ENCODE results near the gene RRM2. TPM values are rescaled to one million over a fixed set of nuclear protein-coding genes. Genes with fewer than 3 reads are reported as not detected.
A peak's percentile ranks its signal among the peaks of the same experiment; 100 is the strongest.

Gene RRM2
- total and polyA plus RNA-seq, 2 experiments from 2014 or later = 23.5 to 79.2 TPM

DNA sequence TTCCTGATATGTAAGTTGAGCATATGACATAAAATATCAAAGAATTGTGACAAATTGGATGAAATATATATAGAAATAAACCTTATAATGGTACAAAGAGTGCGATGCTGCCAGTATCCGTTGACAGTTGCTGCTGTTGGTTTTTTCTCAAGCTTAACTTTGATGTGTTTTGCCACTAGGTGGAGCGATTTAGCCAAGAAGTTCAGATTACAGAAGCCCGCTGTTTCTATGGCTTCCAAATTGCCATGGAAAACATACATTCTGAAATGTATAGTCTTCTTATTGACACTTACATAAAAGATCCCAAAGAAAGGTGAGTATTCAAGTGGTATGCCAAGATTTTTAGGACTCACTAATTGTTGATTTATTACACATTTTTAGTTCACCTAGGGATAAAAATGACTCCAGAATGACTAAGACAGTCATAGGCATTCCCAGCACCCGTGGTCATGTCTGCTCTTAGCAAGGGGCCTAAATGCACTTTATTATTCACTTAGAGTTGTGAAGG, 2.1 kb downstream of the RRM2 start:
- DNase-seq = peak; percentile 87
- no peaks in the 10 kb centered on the region for H3K36me3 ChIP-seq (ENCODE audit: low read depth)
- H3K9ac ChIP-seq = peak overlapping the region; percentile 69
- peaks cover 6% of the 10 kb centered on the region; the same call in 1 of the 2 replicates for H3K79me2 ChIP-seq (ENCODE audit: insufficient read depth)
- H3K27ac ChIP-seq = peak overlapping the region; percentile 83
- H3K27me3 ChIP-seq (replicated peaks; ENCODE audit: insufficient read depth) = no peaks in the 10 kb centered on the region
- peak overlapping the region; percentile 80 for H3K4me3 ChIP-seq
- TF ChIP-seq EZH2 (IDR thresholded peaks at IDR 0.05; ENCODE audit: insufficient read depth, poor library complexity, severe bottlenecking) = no peak
- no peak for TF ChIP-seq EZH2phosphoT487 (IDR thresholded peaks at IDR 0.05; ENCODE audit: insufficient read depth, low read depth)
- H2AFZ ChIP-seq = no peak overlapping the region
- H3K4me2 ChIP-seq (ENCODE audit: unreplicated experiment) = peak overlapping the region; percentile 93
- in situ Hi-C loops (cut with MboI) = loop anchor here (25.0 kb wide), 1 partner anchor 538 kb away; no protein-coding TSS in a partner anchor
- WGBS, 2 experiments (ENCODE audit: low coverage in 1 of 2, low lambda C conversion rate in 2 of 2, missing lambda C conversion rate in 2 of 2) = 2 to 3% methylated on average over 5 of the region's 5 CpGs
- no peaks in the 10 kb centered on the region for H4K20me1 ChIP-seq (ENCODE audit: insufficient read depth)
- H3K9me2 ChIP-seq (ENCODE audit: insufficient read depth) = no peaks in the 10 kb centered on the region
- no peaks in the 10 kb centered on the region for H3K9me3 ChIP-seq (ENCODE audit: low read depth)
- peaks cover 29% of the 10 kb centered on the region for H3K4me1 ChIP-seq (ENCODE audit: insufficient read depth)
- H3F3A ChIP-seq (ENCODE audit: insufficient read depth) = peaks cover 30% of the 10 kb centered on the region

DNA sequence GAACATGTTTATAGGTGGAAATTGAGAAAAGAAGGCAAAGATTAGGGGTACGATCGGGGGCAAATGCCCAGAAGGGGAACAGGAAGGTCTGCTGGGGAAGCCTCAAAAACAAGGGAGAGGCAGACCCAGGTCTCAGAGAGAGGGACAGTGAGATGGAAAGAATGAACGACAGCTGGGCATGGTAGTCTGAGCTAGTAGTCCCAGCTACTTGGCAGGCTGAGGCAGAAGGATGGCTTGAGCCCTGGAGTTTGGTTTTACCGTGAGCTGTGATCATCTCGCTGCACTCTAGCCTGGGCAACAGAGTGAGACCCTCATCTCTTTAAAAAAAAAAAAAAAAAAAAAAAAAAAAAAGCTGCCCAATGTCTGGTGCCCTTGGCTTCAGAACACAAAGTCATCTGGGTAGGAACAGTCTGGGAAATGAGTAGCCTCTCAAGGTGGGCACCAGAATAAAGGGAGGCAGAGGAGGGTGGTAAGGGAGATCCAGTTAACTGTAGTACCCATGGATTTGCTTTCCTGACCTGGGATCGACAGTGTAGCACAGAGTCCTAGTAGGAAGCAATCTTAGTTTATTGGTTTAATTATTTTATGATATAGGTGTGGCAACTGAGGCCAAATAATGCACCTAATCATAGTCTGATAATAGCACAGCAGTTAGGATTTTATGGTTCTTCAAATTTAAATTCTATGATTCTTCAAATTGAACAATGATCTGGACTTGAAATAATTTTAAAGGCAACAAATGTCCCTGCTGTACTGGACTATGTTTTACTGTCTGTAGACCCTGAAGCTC, 3.5 kb downstream of the RRM2 start:
- TF ChIP-seq EZH2 (IDR thresholded peaks at IDR 0.05; ENCODE audit: insufficient read depth, poor library complexity, severe bottlenecking) (no peak), EZH2phosphoT487 (IDR thresholded peaks at IDR 0.05; ENCODE audit: insufficient read depth, low read depth) (no peak)
- in situ Hi-C loops (cut with MboI) = no loop called here
- peaks cover 6% of the 10 kb centered on the region; the same call in 1 of the 2 replicates for H3K79me2 ChIP-seq (ENCODE audit: insufficient read depth)
- H3K27ac ChIP-seq = no peak overlapping the region
- peaks cover 25% of the 10 kb centered on the region for H3F3A ChIP-seq (ENCODE audit: insufficient read depth)
- WGBS, 2 experiments (ENCODE audit: low coverage in 1 of 2, low lambda C conversion rate in 2 of 2, missing lambda C conversion rate in 2 of 2) = 80 to 85% methylated on average over 6 of the region's 6 CpGs
- H3K4me1 ChIP-seq (ENCODE audit: insufficient read depth) = peaks cover 26% of the 10 kb centered on the region
- no peaks in the 10 kb centered on the region for H3K9me2 ChIP-seq (ENCODE audit: insufficient read depth)
- H3K4me3 ChIP-seq = no peak overlapping the region
- no peak for DNase-seq
- H2AFZ ChIP-seq = no peak overlapping the region
- no peaks in the 10 kb centered on the region for H4K20me1 ChIP-seq (ENCODE audit: insufficient read depth)
- no peak overlapping the region for H3K9ac ChIP-seq
- H3K4me2 ChIP-seq (ENCODE audit: unreplicated experiment) = no peak overlapping the region
- no peaks in the 10 kb centered on the region for H3K9me3 ChIP-seq (ENCODE audit: low read depth)
- H3K27me3 ChIP-seq (replicated peaks; ENCODE audit: insufficient read depth) = no peaks in the 10 kb centered on the region
- no peaks in the 10 kb centered on the region for H3K36me3 ChIP-seq (ENCODE audit: low read depth)

DNA sequence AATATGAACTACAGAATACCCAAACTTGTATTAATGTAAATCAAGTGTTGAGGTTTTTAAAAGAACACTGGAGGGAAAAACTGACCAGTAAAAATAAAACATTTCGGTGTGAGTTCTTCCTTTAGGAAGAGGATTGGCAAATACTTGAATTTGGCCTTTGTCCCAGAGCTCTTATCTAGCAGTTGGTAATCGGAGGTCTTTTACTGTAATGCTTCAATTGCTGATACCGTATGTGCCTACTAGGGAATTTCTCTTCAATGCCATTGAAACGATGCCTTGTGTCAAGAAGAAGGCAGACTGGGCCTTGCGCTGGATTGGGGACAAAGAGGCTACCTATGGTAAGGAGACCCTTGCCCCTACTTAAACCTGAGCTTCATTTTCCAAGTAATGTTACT, 4.1 kb downstream of the RRM2 start:
- H3K9me3 ChIP-seq (ENCODE audit: low read depth) = no peaks in the 10 kb centered on the region
- no peak overlapping the region for H3K4me3 ChIP-seq
- no peak overlapping the region for H3K4me2 ChIP-seq (ENCODE audit: unreplicated experiment)
- no peak overlapping the region for H3K9ac ChIP-seq
- H3K79me2 ChIP-seq (ENCODE audit: insufficient read depth) = peaks cover 4% of the 10 kb centered on the region; the same call in 1 of the 2 replicates
- H4K20me1 ChIP-seq (ENCODE audit: insufficient read depth) = no peaks in the 10 kb centered on the region
- DNase-seq = no peak
- no peaks in the 10 kb centered on the region for H3K36me3 ChIP-seq (ENCODE audit: low read depth)
- H3F3A ChIP-seq (ENCODE audit: insufficient read depth) = peaks cover 19% of the 10 kb centered on the region
- H3K9me2 ChIP-seq (ENCODE audit: insufficient read depth) = no peaks in the 10 kb centered on the region
- 89 to 92% methylated on average over 5 of the region's 5 CpGs for WGBS, 2 experiments (ENCODE audit: low coverage in 1 of 2, low lambda C conversion rate in 2 of 2, missing lambda C conversion rate in 2 of 2)
- TF ChIP-seq EZH2phosphoT487 (IDR thresholded peaks at IDR 0.05; ENCODE audit: insufficient read depth, low read depth) = no peak
- TF ChIP-seq EZH2 (IDR thresholded peaks at IDR 0.05; ENCODE audit: insufficient read depth, poor library complexity, severe bottlenecking) = no peak
- H3K4me1 ChIP-seq (ENCODE audit: insufficient read depth) = peaks cover 22% of the 10 kb centered on the region
- H2AFZ ChIP-seq = no peak overlapping the region
- no peaks in the 10 kb centered on the region for H3K27me3 ChIP-seq (replicated peaks; ENCODE audit: insufficient read depth)
- H3K27ac ChIP-seq = no peak overlapping the region
- in situ Hi-C loops (cut with MboI) = no loop called here

DNA sequence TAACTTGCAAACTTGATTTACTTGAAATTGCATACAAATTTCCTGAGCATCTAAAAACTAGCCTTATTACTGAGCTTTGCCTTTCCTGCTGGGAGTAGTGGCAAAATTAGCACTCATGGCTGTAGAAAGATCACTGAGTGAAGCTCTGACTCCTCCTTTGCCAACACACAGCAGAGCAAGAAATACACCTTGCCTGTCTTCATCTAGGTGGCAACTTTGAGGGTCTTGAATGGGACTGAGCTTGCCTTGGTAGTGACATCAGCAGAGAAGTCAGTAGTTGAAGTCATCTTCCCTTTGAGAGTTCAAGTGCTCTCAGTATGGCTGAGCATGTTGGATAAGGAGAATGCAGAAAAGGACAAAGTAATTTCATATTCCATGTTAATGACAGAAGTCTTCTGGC, 5.9 kb downstream of the RRM2 start:
- Histone ChIP-seq H2AFZ (no peak overlapping the region), H3K4me3 (no peak overlapping the region), H3K27me3 (replicated peaks; ENCODE audit: insufficient read depth) (no peaks in the 10 kb centered on the region), H3K36me3 (ENCODE audit: low read depth) (no peaks in the 10 kb centered on the region), H3K79me2 (ENCODE audit: insufficient read depth) (no peaks in the 10 kb centered on the region), H3K9me3 (ENCODE audit: low read depth) (no peaks in the 10 kb centered on the region), H3K4me1 (ENCODE audit: insufficient read depth) (peaks cover 18% of the 10 kb centered on the region), H3K4me2 (ENCODE audit: unreplicated experiment) (no peak overlapping the region), H3K27ac (no peak overlapping the region), H3F3A (ENCODE audit: insufficient read depth) (peaks cover 17% of the 10 kb centered on the region), H3K9ac (no peak overlapping the region), H4K20me1 (ENCODE audit: insufficient read depth) (no peaks in the 10 kb centered on the region), H3K9me2 (ENCODE audit: insufficient read depth) (no peaks in the 10 kb centered on the region)
- DNase-seq = no peak
- no peak for TF ChIP-seq EZH2 (IDR thresholded peaks at IDR 0.05; ENCODE audit: insufficient read depth, poor library complexity, severe bottlenecking)
- TF ChIP-seq EZH2phosphoT487 (IDR thresholded peaks at IDR 0.05; ENCODE audit: insufficient read depth, low read depth) = no peak
- in situ Hi-C loops (cut with MboI) = no loop called here

All from GM23248 (cell line).